ENCODE results near the gene SPR.

Gene SPR

DNA sequence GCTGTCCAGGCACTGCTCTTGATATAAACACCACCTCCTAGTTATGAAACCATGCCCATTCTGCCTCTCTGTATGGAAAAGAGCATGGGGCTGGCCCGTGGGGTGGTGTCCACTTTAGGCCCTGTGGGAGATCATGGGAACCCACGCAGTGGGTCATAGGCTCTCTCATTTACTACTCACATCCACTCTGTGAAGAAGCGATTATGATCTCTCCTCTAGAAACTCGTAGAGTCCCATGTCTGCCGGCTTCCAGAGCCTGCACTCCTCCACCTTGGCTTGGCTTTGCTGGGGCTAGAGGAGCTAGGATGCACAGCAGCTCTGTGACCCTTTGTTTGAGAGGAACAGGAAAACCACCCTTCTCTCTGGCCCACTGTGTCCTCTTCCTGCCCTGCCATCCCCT lies 46.0 kb downstream of the SPR start:
- no peak for DNase-seq

DNA sequence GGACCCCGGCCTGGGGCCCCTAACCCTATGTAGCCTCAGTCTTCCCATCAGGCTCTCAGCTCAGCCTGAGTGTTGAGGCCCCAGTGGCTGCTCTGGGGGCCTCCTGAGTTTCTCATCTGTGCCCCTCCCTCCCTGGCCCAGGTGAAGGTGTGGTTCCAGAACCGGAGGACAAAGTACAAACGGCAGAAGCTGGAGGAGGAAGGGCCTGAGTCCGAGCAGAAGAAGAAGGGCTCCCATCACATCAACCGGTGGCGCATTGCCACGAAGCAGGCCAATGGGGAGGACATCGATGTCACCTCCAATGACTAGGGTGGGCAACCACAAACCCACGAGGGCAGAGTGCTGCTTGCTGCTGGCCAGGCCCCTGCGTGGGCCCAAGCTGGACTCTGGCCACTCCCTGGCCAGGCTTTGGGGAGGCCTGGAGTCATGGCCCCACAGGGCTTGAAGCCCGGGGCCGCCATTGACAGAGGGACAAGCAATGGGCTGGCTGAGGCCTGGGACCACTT lies 46.5 kb downstream of the SPR start:
- DNase-seq = no peak

DNA sequence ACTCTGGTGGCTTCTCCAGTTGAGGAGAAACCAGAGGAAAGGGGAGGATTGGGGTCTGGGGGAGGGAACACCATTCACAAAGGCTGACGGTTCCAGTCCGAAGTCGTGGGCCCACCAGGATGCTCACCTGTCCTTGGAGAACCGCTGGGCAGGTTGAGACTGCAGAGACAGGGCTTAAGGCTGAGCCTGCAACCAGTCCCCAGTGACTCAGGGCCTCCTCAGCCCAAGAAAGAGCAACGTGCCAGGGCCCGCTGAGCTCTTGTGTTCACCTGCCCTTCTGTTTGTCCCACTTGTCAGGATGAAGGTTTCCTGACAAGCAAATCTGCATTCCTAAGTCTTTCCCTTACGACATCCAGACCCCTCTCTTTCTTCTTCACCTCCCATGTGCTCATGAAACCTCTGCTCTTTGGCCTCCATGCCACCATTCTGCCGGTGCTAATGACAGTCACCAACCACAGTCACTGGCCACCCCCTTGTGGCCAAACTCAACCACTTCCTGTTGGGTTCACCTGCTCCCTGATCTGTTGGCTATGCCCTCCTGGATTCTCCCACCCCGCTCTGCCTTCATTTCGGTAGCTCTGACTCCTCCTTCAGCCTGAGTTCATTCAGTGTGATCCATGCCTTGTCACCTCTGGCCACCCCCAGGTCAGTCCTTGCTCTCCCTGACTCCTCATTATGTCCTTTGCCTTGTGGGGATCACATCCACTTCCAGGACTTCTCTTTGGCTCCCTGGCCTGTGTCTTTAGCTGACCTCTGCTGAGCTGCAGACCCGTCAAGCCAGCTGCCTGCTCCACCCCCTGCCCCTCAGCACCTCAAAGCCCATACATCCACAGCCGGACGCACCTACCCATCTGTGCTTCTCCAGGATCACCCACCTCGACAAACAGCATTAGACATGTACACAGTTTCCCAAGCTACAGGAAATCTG lies 47.7 kb downstream of the SPR start:
- DNase-seq = peak; percentile 56

DNA sequence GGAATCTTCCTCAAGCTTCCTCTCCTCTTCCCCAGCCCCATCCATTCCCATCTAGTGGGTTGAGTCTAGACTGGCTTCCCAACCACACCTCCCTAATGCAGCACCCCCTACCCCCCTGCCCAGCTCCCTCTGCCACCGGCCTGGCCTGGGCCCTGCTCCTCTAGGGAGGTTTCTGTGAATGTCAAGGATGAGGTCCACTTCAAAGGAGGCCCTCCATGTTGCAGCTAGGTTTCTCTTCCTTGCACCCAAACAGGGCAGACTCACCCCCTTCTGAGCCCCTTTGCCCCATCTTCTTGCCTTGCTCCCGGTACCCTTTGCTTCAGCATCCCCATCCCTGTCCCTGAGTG lies 48.4 kb downstream of the SPR start:
- no peak for DNase-seq

DNA sequence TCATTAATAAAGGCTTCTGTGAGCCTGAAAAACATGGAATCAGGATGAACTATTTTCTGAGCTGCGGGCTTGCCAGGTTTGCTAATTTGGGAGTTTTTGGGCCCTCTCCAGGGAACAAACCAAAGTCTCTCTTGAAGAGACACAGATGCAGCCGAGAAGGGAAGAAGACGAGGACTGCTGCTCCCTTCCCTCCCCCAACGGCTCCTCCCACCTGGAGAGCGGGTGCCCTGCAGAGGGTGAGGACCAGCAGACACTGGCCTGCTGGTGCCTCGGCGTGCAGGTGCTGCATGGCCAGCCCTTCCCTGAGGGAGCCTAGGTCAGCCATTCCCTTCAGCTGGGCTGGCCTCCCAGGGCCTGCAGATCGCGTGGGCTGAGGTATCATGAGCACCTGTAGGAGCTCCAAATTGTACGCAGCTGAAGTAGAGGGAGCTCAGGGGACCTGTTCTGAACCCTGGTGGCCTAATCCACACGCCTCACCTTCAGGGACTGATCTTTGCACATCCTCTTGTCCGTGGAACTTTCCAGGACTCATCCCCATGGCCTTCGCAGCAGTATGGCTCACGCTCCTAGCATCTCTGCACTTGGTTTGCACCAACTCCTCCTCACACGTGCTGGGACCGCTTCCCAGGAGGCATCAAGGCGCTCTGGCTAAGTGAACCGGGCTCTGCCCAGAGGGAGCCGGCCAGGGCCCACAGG lies 49.6 kb downstream of the SPR start:
- DNase-seq = no peak

DNA sequence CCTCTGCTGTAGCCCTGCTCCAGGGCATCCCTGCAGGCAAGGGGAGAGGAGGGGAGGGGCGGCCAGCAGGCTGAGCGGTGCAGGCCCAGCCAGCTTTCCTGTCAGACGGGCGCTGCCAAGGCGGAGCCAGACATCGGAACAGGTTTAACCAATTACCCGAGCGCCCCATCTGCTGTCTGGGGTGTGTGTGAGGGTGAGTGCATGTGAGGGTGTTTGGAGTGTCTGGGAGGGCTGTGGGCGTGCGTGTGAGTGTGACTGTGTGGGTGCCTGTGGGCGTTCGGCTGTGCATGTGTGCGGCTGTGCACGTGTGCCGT lies 50.1 kb downstream of the SPR start:
- DNase-seq = peak; percentile 82

DNA sequence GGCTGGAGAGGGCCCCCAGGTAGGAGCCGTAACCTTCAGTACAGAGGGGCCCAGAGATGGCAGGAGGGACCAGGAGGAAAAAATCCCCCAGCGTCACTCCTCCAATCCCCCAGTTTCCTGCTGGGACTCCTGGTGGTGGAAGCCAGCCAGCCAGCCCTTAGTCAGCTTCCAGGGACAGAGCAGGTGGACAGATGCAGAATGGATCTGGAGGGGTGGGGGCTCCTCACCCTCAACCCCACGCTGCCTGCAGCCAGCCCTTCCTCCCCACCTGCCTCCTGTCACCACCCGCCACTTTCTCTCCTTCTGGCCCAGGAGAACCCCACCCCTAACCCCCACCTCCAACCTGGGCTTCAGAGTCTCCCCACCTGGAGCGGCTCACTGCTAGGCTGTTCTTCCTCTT lies 51.2 kb downstream of the SPR start:
- DNase-seq = peak; percentile 31

DNA sequence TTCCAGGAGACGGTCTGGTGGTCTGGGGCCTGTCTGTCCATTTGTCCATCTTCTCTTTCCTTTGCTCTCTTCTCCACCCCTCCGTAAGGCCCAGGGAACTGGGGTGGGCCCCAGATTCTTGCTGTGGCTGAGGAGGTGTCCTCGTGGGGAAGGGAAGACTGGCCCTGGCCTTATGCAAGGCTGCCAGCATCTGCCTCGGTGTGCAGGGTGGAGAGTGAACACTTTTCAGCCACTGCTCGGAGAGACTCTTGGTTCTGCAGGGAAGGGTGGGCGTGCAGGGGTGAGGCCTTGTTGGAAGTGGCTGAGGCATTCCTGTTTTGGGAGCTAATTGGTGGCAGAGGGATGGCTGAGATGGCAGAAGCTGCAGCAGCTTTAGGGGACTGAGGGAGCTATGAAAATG lies 53.2 kb downstream of the SPR start:
- DNase-seq = no peak

DNA sequence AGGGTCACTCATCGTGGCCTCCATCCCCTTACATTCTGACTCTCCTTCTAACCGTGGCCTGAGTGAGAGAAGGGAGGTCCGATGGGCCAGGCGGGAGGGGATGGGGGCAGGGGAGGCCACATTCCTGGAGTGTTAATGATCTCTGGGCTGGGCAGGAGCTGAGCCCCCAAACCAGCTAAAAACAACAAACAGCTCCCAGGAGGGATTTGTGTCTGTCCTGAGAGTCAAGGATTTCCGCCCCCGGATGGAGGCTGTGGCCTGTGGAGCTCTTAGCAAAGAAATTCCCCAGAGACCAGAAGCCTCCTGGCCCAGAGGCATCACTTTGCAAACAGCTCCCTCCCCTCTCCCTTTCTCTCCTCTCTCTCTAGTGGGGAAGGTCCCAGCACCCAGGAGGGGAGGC lies 53.6 kb downstream of the SPR start:
- peak; percentile 86 for DNase-seq

Data from NCI-H82 (cell line).